ENCODE results near the gene DAP.

Gene DAP

DNA sequence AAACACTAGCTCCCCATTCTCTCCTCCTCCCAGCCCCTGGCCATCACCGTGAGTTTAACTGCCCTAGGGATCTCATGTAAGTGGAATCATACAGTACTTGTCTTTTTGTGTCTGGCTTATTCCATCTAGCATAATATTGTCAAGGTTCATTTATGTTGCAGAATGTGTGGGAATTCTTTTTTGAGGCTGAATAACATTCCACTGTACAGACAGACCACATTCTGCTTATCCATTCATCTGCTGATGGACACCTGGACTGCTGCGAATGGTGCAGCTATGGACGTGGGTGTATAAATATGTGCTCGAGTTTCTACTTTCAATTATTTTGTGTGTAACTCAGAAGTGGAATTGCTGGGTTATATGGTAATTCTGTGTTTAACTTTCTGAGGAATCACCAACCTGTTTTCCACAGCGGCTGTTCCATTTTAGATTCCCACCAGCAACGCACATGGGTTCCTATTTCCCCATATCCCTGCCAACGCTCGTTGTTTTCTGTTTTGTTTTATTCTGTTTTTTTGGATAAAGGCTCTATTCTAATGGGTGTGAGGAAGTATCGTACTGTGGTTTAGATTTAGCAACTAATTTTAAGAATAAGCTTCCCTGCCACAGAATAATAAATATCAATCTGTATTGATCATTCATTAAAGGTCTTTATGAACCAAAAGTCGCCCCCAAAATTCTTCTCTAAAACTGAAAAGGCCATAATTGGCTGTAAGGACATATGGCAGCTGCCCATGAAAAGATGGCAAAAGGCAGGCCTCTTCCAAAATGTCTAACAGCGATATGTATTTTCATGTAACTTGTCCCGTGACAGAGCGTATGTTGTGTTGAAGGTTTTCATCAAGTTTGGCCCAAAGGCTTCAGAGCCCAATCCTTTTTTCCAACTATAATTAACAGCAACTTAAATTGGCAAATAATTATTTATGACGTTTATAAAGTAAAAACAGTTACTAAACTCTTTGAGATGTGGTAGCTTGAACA lies 70.3 kb downstream of the DAP start:
- no peak for DNase-seq (ENCODE audit: low read depth in 2 of 2)

DNA sequence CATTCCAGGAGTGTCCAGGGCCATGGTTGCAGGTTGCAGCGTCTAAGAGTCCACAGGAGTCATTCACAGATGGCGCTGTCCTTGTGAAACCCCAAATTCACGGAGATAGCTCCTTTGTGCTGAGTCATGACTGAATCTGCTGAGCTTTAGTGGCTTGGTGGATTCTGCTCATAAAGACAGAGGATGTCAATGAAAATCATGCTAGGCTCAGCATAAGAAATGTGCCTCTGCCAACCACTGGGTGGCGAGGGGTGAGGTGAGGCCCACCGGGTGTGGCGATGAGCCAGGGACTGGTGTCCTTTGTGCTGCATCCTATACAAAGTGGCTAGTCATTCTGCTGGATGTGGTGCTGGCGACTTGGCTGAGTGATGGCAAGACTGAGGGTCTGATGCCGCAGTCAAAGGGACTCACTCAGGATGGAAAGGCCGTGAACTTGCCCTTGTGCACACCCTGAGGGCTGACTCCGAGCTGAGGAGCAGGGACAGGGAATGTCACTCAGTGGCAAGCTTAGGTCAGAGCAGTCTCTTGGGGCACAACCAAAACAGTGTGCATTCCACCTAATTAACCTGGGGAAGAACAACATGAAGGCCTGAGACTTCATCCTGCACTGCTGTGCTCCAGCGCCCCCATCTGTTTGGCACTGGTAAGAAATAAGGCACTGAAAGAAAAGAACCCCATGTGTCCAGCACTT lies 71.5 kb downstream of the DAP start:
- no peak for DNase-seq (ENCODE audit: low read depth in 2 of 2)

DNA sequence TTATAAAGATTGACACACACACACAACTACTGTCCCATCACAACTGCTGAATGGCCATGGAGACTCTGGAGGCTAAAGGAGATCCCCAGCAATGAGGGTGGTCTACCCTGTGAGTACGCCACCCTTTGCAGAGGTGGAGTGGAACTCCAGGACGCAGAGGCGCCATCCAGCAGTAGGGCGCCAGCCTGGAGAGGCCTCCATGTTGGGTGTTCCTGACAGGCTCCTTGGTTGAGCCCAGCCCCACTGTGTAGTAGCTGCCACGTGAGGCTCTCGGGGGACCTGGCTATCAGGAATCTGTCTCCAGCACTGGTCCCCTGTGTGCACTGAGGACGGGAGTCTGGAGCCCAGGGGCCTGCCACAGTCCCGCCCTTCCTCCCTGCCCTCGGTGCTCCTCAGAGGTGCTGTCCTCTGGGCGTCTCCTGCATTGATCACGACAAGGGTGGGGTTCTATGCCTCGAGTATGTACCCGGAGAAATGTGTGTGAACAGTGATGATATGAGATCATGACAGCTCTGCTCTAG lies 72.3 kb downstream of the DAP start:
- DNase-seq (ENCODE audit: low read depth in 2 of 2), result no peak

DNA sequence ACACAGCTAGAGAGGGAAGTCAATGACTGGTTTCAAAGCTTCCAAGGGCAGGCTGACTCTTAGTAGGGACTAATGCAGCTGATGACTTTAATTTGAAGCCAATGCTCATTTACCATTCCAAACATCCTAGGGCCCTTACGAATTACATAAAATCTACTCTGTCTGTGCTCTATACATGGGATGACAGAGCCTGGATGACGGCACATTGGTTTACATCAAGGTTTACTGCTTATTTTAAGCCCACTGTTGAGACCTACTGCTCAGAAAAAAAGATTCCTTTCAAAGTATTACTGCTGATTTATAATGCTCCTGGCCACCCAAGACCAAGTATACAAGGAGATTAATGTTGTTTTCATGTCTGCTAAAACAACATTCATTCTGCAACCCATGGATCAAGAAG lies 74.1 kb downstream of the DAP start:
- no peak for DNase-seq (ENCODE audit: low read depth in 2 of 2)

DNA sequence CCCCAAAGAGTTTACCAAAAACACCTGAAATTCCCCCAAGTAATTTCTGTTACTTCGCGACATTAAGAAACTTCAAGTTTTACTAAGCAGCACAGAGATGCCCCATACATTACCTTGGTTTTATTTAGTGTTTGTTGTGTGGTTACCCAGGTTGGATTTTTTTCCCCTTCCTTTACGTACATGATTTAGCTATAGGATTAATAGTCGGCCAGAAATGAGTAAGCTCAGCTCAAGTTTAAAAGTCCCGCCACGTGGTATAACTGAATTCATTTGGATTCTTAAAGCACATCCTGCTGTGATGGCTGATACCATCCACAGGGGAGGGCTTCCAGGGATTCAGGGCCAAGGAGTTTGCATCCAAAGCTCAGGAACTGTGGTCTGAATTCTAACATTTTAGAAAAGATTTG lies 75.9 kb downstream of the DAP start:
- no peak for DNase-seq (ENCODE audit: low read depth in 2 of 2)

DNA sequence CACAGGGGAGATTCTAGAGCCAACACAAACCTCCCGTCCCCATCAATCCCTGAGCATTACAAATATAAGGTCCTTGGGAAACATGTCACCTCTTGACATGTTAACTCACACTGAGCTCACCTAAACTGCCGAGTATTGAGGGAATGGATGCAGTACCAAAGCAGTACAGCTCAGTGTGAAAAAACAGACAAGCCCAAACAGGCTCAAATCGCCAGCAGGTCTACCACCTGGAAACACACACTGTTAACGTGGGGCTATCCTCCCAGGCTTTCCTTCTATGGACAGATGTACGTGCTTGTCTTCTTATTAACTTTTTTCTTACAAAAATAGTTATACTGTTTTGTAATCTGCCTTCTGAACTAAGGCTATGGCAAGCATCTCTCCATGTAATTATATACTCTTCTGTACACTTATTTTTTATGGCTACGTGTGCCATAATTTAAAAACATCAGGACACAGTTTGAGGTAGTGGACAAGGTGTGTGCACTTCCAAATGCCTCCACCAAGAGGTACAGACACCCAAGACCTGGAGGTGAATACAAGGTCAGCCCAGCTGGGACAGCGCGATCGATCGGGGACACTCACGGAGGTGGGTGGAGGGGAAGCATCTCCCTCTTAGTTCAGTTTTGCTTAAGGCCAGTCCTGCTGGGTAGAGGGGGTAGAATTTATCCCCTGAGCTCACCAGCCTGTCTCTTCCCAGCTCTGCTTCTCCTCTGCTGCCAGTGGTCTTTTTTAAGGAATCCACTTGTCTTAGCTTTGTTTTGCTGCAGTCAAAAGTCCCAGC lies 76.5 kb downstream of the DAP start:
- no peak for DNase-seq (ENCODE audit: low read depth in 2 of 2)

DNA sequence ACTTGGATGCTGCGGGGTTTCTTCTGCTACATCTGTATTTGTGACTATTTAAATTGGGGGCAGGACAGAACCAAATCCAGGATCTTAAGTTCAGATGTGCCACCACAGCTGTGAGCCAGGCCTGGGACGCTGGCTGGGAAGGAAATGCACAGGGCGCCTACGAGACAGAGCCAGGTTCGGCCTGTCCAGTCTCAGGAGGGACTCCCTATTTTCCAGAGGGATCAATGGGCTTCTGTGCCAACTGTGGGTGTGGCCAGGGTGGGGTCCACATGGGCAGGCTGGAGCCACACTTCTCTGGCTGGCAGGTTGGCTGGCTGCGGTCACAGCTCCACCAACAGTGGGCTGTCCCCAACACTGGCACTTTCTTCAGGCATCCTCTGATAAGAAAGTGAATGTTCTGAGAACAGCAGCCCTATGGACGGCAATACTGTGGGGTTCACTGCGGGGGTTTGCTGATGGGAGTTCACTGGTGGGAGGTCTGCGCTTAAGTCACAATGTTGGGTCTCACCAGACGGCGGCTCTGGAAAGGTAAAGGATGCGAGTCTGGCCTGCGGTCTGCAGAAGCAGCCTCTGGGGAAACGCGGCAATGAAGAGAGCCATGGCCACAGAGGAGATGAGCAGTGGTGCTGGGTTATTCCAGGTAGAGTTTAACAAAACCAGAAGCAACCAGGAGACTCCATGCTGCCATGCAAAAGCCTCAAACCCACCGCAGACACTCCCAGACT lies 78.1 kb downstream of the DAP start:
- DNase-seq (ENCODE audit: low read depth in 2 of 2), result no peak

DNA sequence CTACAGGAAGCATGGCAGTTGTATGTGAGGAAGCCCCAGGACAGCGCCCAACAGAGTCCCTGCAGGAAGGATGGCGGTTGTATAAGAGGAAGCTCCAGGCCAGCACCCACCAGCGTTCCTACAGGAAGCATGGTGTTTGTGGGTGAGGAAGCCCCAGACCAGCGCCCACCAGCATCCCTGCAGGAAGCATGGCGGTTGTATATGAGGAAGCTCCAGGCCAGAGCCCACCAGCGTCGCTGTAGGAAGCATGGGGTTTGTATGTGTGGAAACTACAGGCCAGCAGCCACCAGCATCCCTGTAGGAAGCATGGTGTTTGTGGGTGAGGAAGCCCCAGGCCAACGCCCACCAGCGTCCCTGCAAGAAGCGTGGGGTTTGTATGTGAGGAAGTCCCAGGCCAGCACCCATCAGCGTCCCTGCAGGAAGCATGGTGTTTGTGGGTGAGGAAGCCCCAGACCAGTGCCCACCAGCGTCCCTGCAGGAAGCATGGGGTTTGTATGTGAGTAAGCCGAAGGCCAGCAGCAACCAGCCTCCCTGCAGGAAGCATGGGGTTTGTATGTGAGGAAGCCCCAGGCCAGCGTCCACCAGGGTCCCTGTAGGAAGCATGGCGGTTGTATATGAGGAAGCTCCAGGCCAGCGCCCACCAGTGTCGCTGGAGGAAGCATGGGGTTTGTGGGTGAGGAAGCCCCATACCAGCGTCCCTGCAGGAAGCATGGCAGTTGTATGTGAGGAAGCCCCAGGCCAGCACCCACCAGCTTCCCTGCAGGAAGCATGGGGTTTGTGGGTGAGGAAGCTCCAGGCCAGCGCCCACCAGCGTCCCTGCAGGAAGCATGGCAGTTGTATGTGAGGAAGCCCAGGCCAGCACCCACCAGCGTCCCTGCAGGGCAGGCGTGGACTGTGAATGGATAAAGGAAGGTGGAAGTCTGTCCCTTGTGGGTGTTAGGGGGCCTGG lies 79.0 kb downstream of the DAP start:
- no peak for DNase-seq (ENCODE audit: low read depth in 2 of 2)

DNA sequence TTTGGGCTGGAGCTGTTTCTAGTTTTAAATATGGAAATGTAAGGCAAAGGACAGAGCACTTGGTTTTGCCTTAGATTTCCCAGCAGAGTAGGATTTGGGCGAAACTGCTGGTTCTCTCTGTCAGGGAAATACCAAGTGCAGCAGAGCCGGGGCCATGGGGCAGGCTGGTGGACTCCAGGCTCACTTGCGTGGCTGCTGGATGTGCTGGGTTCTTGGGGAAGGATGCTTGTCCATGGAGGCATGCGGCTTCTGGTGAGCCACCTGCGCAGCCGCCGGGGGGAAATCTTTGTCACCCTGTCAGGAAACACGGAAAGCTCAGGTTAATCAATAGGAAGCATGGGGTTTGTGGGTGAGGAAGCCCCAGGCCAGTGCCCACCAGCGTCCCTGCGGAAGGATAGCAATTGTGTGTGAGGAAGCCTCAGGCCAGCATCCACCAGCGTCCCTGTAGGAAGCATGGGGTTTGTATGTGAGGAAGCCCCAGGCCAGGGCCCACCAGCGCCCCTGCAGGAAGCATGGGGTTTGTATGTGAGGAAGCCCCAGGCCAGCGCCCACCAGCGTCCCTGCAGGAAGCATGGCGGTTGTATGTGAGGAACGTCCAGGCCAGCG lies 80.1 kb downstream of the DAP start:
- DNase-seq (ENCODE audit: low read depth in 2 of 2), result no peak

DNA sequence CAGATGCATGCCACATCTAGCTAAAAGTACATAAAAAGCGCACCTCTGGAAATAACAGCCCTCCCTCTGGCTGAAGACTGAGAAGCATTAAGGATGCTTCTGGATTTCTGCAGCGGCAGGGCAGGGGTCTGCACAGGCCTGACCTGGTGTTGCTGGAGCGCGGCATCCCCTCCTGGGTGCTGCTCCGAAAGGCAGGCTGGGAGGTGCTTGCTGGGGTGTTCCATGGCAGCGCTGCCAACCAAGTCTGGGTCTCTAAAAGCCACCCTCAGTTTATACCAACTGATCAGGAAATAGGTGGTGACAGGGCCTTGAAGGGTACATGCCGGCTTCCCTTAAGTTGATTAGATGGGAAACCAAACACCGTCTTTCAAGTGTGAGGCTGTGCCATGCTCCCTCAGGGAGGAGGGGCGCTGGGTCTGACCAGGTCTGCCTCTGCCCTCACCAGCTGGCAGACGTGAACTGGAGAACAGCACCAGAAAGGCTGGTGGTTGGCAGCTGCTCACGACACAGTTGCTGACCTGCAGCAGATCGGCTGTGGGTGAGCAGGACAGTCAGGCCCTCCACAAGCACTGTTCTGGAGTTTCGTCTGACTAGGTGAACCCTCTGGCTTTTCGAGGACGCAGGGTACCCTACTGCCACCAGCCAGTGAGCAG lies 81.6 kb downstream of the DAP start:
- no peak for DNase-seq (ENCODE audit: low read depth in 2 of 2)

DNA sequence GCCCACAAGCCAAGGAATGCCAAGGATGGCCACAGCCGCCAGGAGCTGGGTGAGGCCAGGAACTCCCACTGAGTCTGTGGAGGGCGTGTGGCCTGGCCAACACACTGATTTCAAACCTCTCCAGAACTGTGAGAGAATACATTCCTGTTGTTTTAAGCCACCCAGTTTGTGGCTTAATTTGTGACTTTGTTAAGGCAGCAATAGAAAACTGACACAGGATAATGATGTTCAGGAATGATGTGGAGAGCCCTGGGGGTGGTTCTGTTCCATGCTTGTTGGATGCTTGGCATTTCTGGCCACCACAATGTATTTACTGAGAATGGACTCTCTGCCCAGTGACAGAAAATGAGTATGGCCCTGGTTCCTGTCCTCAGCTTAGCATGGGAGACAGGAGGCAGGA lies 82.8 kb downstream of the DAP start:
- no peak for DNase-seq (ENCODE audit: low read depth in 2 of 2)

DNA sequence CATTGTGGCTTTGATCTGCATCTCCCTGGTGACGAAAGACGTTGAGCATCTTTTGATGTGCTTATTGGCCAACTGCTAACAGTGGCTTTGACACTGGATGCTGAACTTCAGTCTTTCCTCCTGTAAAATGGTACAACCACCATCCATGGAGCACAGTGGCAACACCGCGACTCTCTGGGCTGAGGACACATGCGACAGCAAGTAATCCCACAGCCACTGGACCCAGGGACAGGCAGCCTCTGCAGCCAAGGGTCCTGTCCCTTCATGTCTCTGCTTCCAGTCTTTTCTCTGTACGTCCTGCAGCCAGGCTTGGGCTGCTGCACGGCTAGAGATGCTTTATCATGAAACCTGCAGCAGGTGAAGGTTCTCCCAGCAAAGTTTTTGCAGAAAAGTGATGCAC lies 83.5 kb downstream of the DAP start:
- DNase-seq (ENCODE audit: low read depth in 2 of 2), result no peak

DNA sequence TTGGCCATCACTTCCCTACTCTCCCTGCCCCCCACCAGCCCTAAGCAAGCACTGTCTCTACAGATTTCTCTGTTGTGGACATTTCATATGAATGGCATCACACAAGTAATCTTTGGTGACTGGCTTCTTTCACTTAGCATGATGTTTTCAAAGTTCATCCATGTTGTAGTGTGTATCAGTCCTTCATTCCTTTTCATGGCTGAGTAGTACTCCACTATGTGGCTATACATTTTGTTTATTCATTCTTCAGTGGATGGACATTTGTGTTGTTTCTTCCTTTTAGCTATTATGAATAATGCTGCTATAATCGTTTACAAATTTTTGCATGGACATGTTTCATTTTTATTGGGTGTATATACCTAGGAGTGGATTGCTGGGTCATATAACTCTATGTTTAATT lies 84.1 kb downstream of the DAP start:
- DNase-seq (ENCODE audit: low read depth in 2 of 2), result no peak

DNA sequence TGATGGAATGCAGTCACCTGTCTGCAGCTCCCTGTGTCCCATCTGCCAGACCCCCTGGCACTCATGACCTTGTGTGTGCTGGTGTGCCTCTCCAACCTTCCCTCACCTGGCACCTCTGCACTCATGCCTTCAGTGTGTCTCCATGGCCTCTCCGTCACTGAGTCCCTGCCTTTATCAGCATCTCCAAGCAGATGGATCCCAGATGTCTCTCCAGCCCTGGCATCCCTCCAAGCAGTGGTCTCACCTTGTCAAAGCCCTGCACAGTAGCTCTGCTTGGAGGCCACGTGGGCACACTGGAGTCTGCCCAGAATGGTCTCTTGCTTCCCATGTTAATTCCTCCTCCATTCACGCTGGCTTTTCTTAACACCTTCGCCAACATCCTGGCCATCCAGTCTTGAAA lies 84.8 kb downstream of the DAP start:
- no peak for DNase-seq (ENCODE audit: low read depth in 2 of 2)

DNA sequence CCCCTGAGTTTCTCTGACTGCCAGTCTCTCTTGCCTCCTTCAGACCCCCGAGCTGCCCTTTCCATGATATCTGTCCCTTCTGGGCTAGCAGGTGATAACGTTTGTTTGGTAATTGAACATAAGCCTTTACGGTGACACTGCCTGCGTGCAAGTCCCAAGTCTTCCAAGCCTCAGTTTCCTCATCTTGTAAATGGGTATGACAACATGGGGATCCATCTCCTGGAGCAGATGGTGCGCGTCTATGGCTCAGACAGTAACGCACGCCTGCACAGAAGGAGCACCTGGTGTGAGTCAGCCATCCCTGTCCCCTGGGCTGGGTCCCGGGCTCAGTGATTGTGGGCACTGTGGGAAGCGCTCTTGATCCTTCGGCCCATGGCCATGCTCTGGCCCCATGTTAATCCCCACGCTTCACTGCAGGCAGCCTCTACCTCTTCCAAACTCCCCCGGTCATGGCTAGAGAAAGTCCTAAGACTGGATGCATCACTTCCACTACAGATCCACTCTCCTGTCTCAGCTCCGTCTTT lies 85.8 kb downstream of the DAP start:
- no peak for DNase-seq (ENCODE audit: low read depth in 2 of 2)

DNA sequence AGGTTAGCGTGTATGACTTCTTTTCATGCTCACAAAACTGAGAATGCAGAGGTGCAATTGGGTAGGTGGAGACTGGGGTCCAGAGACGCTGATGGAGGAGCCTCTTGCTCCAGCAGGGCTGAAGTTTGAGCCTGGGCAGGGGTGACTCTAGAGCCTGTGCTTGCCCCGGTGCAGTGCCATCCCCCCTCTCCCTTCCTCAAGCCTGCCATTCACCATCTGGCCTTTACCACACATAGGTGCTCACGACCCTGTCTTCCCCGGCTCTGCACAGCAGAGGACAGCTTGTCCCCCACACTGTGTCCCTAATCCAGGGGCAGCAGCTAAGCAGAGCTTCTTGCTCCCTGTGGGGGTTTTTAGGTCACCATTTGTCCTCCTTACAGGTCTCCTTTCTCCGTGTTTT lies 86.5 kb downstream of the DAP start:
- no peak for DNase-seq (ENCODE audit: low read depth in 2 of 2)

DNA sequence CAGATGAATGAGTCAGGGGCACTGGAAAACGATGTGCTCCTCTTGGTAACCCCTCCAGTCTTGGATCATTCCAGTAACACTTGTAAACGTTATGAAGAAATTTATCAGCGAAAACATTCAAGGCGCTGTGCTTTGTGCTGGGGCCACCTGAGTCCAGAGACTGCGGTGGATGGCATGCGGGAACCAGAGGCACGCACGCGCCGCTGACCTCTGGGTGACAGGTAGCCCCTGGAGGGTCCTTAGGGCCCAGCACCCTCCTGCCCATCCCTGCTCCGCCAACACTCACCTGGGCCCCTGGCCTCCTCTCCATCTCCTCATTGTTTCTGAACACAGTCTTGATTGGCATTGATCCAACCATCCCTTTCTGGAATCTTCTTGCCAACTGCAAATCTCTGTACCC lies 86.9 kb downstream of the DAP start:
- no peak for DNase-seq (ENCODE audit: low read depth in 2 of 2)

DNA sequence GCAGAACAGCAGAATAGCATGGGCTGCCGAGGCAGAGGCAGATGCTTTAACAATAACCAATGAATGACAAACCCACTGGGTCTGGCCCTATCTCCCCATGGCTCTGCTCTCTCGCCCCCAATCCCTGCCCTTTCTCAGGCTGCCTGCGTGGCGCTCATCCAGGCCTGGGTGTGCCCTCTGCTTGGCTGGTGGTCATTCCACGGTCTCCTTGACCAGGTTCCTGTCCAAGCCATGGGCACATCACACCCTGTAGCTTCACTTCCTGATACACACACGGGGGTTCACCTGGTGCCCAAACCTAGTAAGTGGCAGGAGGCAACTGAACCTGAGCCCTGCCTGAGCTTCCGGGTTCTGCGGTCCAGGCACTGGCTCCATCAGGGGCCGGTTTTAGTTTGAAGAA lies 87.6 kb downstream of the DAP start:
- no peak for DNase-seq (ENCODE audit: low read depth in 2 of 2)

DNA sequence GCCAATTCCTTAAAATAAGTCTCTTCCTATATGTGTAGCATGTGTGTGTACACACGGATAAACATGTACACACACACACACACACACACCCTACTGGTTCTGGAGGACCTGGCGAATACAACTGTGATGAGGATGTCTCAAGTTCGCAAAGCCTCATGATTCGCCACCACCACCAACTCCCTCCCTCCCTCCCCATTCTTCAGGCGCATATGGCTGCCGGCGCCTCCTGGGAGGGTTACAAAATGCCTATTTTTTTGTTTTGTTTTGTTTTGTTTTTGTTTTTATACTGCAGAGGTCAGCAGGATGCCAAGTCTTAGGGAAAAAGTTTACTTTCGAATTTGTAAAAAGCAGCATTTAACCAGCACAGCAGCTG lies 88.0 kb downstream of the DAP start:
- DNase-seq (ENCODE audit: low read depth in 2 of 2), result no peak
